ENCODE data around the gene FAM20B. TPM values are rescaled to one million over a fixed set of nuclear protein-coding genes. Genes with fewer than 3 reads are reported as not detected.
A peak's percentile ranks its signal among the peaks of the same experiment; 100 is the strongest.

The FAM20B gene
- total and polyA plus RNA-seq, 2 of the 13 experiments (the other 11 are each of a cell fraction or from before 2014, with no cell fraction given) = 13.8 to 26.9 TPM

GRCh38 chr1:179104611-179105250, 79.0 kb downstream of the FAM20B start (continued):
- TF ChIP-seq DZIP1 (CRISPR knock-in tag; IDR thresholded peaks at IDR 0.05) (no peak), HMG20B (CRISPR knock-in tag; conservative IDR thresholded peaks at IDR 0.05) (peak; percentile 82; the same call in 1 of the 2 replicates), NRL (CRISPR knock-in tag; IDR thresholded peaks at IDR 0.05; ENCODE audit: borderline replicate concordance) (no peak), MAFF (IDR thresholded peaks at IDR 0.05; ENCODE audit: low read depth, low read length) (0 out of 2 replicates have a peak, but pooled peaks have one; percentile 7), ZNF343 (CRISPR knock-in tag; IDR thresholded peaks at IDR 0.05) (no peak), CSRNP2 (CRISPR knock-in tag; conservative IDR thresholded peaks at IDR 0.05; ENCODE audit: low read depth) (no peak), LCORL (IDR thresholded peaks at IDR 0.05) (peak; percentile 47; the same call in 1 of the 2 replicates), LCORL (CRISPR knock-in tag; IDR thresholded peaks at IDR 0.05) (peak; percentile 89), CREBL2 (CRISPR knock-in tag; IDR thresholded peaks at IDR 0.05; ENCODE audit: borderline replicate concordance) (no peak), ZUFSP (CRISPR knock-in tag; IDR thresholded peaks at IDR 0.05; ENCODE audit: borderline replicate concordance) (no peak), SIN3B (IDR thresholded peaks at IDR 0.05; ENCODE audit: low read length) (no peak), KDM5A (IDR thresholded peaks at IDR 0.05; ENCODE audit: borderline replicate concordance, low read length) (no peak), ATRX (CRISPR knock-in tag; IDR thresholded peaks at IDR 0.05; ENCODE audit: borderline replicate concordance) (no peak), ARID3A (IDR thresholded peaks at IDR 0.05; ENCODE audit: low read depth, low read length) (peak; percentile 89), ZNF264 (CRISPR knock-in tag; IDR thresholded peaks at IDR 0.05) (peak; percentile 17; the same call in 1 of the 2 replicates), STAT6 (CRISPR knock-in tag; IDR thresholded peaks at IDR 0.05; ENCODE audit: borderline replicate concordance) (0 out of 2 replicates have a peak, but pooled peaks have one; percentile 44), PLRG1 (conservative IDR thresholded peaks at IDR 0.05) (no peak), ZNF878 (CRISPR knock-in tag; IDR thresholded peaks at IDR 0.05) (no peak), CEBPG (CRISPR knock-in tag; IDR thresholded peaks at IDR 0.05) (no peak; the same call in 1 of the 2 replicates), SMYD3 (CRISPR knock-in tag; IDR thresholded peaks at IDR 0.05) (no peak)
